Type B pancreatic cell (in vitro differentiated cells): ENCODE measurements around the gene ITGB1BP1. TPM values are rescaled to one million over a fixed set of nuclear protein-coding genes. Genes with fewer than 3 reads are reported as not detected.

Experiments
- DNase-seq: peaks from one replicate; pipeline ENCODE4 v3.0.0; 2021; ENCODE audit warnings: mixed read lengths; ENCODE audit not compliant: unreplicated experiment; ENCODE audit errors: extremely low spot score
- H3K27ac Mint-ChIP-seq: 2 replicates; pipeline ENCODE4 v1.8.0; 2021; ENCODE audit warnings: mild to moderate bottlenecking, mixed read lengths
- H3K27me3 Mint-ChIP-seq: 2 replicates; pipeline ENCODE4 v1.8.0; 2021; ENCODE audit warnings: mixed read lengths
- H3K36me3 Mint-ChIP-seq: 2 replicates; pipeline ENCODE4 v1.8.0; 2021; ENCODE audit warnings: mixed read lengths
- H3K4me1 Mint-ChIP-seq: one replicate; pipeline ENCODE4 v1.8.0; 2021; ENCODE audit warnings: mixed read lengths; ENCODE audit not compliant: unreplicated experiment
- H3K4me3 Mint-ChIP-seq: 2 replicates; pipeline ENCODE4 v1.8.0; 2021; ENCODE audit warnings: mild to moderate bottlenecking, mixed read lengths
- H3K9me3 Mint-ChIP-seq: 2 replicates; pipeline ENCODE4 v1.8.0; 2021; ENCODE audit warnings: mixed read lengths
- total RNA-seq: library from RNA; stranded (reverse); gene quantifications from 2 replicates; pipeline ENCODE4 v1.2.1, GENCODE V29; 2021; ENCODE audit warnings: low replicate concordance
- TF ChIP-seq, protein P1 (sequence below): fragments of 200-600 bp; sonication (generic); conservative IDR thresholded peaks from 2 replicates; pipeline ENCODE4 v1.5.0; 2021; ENCODE audit warnings: antibody characterized with exemption, mild to moderate bottlenecking

ITGB1BP1 gene
- total RNA-seq, 1 donor from 2014 or later, result 57.2 TPM

GRCh38 chr2:9380702-9381628 lies 42.4 kb downstream of the ITGB1BP1 start:
- no peak for DNase-seq
- peaks cover 22% of the 10 kb centered on the region for H3K36me3 Mint-ChIP-seq
- no peaks in the 10 kb centered on the region for H3K27me3 Mint-ChIP-seq
- H3K4me1 Mint-ChIP-seq, result no peaks in the 10 kb centered on the region
- TF ChIP-seq, protein P1, sequence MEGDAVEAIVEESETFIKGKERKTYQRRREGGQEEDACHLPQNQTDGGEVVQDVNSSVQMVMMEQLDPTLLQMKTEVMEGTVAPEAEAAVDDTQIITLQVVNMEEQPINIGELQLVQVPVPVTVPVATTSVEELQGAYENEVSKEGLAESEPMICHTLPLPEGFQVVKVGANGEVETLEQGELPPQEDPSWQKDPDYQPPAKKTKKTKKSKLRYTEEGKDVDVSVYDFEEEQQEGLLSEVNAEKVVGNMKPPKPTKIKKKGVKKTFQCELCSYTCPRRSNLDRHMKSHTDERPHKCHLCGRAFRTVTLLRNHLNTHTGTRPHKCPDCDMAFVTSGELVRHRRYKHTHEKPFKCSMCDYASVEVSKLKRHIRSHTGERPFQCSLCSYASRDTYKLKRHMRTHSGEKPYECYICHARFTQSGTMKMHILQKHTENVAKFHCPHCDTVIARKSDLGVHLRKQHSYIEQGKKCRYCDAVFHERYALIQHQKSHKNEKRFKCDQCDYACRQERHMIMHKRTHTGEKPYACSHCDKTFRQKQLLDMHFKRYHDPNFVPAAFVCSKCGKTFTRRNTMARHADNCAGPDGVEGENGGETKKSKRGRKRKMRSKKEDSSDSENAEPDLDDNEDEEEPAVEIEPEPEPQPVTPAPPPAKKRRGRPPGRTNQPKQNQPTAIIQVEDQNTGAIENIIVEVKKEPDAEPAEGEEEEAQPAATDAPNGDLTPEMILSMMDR, result no peak
- no peaks in the 10 kb centered on the region for H3K9me3 Mint-ChIP-seq
- no peak overlapping the region for H3K27ac Mint-ChIP-seq
- H3K4me3 Mint-ChIP-seq, result no peak overlapping the region

DNA sequence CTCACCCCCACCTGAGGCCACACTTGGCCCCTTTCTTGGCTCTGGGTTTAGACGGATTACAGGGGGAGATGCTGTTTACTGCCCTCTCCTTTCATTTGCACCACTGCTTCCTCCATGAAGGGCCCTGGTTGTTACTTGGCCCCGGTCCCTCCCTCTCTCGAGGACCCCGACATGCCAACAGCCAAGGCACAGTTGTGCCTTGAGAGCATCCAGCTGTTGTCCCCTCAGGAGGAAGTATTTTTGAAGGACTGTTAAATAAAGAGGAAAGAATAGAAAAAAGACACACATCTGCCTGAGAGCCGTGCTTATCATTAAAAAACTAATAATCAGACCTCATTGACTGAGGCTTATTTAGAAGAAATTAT lies 44.0 kb downstream of the ITGB1BP1 start:
- peaks cover 25% of the 10 kb centered on the region for H3K36me3 Mint-ChIP-seq
- H3K4me3 Mint-ChIP-seq, result no peak overlapping the region
- no peaks in the 10 kb centered on the region for H3K27me3 Mint-ChIP-seq
- no peaks in the 10 kb centered on the region for H3K4me1 Mint-ChIP-seq
- no peak overlapping the region for H3K27ac Mint-ChIP-seq
- TF ChIP-seq, protein P1, result no peak
- no peaks in the 10 kb centered on the region for H3K9me3 Mint-ChIP-seq
- DNase-seq, result no peak

GRCh38 chr2:9378433-9379390 lies 44.6 kb downstream of the ITGB1BP1 start:
- Mint-ChIP-seq H3K9me3 (no peaks in the 10 kb centered on the region), H3K27ac (no peak overlapping the region), H3K27me3 (no peaks in the 10 kb centered on the region), H3K4me3 (no peak overlapping the region), H3K36me3 (peaks cover 31% of the 10 kb centered on the region), H3K4me1 (no peaks in the 10 kb centered on the region)
- DNase-seq, result no peak
- TF ChIP-seq, protein P1, result no peak

GRCh38 chr2:9377461-9378097 lies 45.7 kb downstream of the ITGB1BP1 start:
- Mint-ChIP-seq H3K4me3 (no peak overlapping the region), H3K36me3 (peaks cover 23% of the 10 kb centered on the region), H3K27ac (no peak overlapping the region), H3K4me1 (no peaks in the 10 kb centered on the region), H3K27me3 (no peaks in the 10 kb centered on the region), H3K9me3 (no peaks in the 10 kb centered on the region)
- TF ChIP-seq, protein P1, result no peak
- no peak for DNase-seq

DNA sequence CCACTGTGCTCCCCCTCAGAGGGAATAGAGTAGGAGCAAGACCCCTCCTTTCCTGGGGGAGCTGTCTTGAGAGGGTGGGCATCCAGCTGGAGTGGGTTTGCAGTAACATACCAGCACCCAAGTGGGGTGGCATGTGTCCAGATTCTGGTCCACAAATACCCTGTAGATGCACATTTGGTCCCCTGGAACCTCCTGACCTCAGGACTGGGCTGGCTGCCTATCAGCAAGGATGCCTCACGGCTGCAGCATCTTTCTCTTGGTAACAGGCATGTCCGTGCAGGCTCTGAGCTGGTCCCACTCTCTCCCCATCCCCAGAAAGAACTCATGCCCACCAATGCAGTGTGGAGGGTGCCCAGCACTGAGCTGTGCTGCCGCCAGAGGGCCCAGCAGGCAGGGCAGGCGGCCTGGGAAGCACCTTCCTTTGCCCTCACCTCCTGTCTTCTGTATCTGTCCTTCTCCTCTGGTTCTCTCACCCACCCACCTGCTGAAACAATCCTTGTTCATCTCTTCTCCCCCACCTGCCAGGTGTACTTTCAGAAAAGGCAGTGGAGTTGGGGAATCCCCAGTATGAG lies 47.4 kb downstream of the ITGB1BP1 start:
- Mint-ChIP-seq H3K27ac (no peak overlapping the region), H3K36me3 (peaks cover 26% of the 10 kb centered on the region), H3K9me3 (no peaks in the 10 kb centered on the region), H3K27me3 (no peaks in the 10 kb centered on the region), H3K4me3 (no peak overlapping the region), H3K4me1 (peaks cover 5% of the 10 kb centered on the region)
- TF ChIP-seq, protein P1, result no peak
- DNase-seq, result no peak
